PC-3 (cell line): ENCODE data around the gene CCNK. TPM values are rescaled to one million over a fixed set of nuclear protein-coding genes. Genes with fewer than 3 reads are reported as not detected.

ENCODE experiments used
- ATAC-seq: fragments of 200-7000 bp; cut with Tn5 transposase; 2 replicates; pipeline ENCODE4 v1.9.1; 2020; ENCODE audit warnings: mild to moderate bottlenecking, moderate library complexity
- BruUV-seq: library from RNA; stranded (reverse); fragments of 400-500 nt; replicated peaks from 2 replicates; lab custom pipeline; 2021; lab: Mats Ljungman, UMichigan
- CTCF ChIA-PET: fragments of 300-600 bp; sonication (Branson Sonifier 250); formaldehyde crosslinking; loops from one replicate; lab custom pipeline; 2022; ENCODE audit warnings: antibody characterized with exemption; lab: Charles Lee
- POLR2A ChIA-PET: fragments of 300-600 bp; sonication (Branson Sonifier 250); formaldehyde crosslinking; loops from one replicate; lab custom pipeline; 2022; ENCODE audit warnings: antibody characterized with exemption; ENCODE audit not compliant: unreplicated experiment; lab: Charles Lee
- DNase-seq: peaks from one replicate; pipeline ENCODE4 v3.0.0-alpha.2; 2015
- H2AFZ ChIP-seq: fragments of 300-600 bp; sonication (generic); 2 replicates; pipeline ENCODE4 v1.6.0; 2016; ENCODE audit warnings: antibody characterized with exemption, low read length
- H3F3A ChIP-seq: fragments of 300-600 bp; sonication (generic); one replicate; pipeline ENCODE4 v1.6.0; 2017; ENCODE audit warnings: antibody characterized with exemption, low read length, control low read depth, mild to moderate bottlenecking; ENCODE audit not compliant: unreplicated experiment
- H3K27ac ChIP-seq: fragments of 300-600 bp; sonication (generic); 2 replicates; pipeline ENCODE4 v1.5.1; 2016; ENCODE audit warnings: mild to moderate bottlenecking, low read length
- H3K27me3 ChIP-seq: fragments of 300-600 bp; sonication (generic); 2 replicates; pipeline ENCODE4 v1.6.1; 2016; ENCODE audit warnings: low read length, mixed read lengths
- H3K36me3 ChIP-seq: fragments of 300-600 bp; sonication (generic); 2 replicates; pipeline ENCODE4 v1.6.1; 2016; ENCODE audit warnings: low read depth, mixed run types, low read length, mixed read lengths
- H3K4me1 ChIP-seq: fragments of 300-600 bp; sonication (generic); 2 replicates; pipeline ENCODE4 v1.5.1; 2016; ENCODE audit warnings: low read length; ENCODE audit not compliant: insufficient read depth
- H3K4me2 ChIP-seq: fragments of 300-600 bp; sonication (generic); 2 replicates; pipeline ENCODE4 v1.6.0; 2016; ENCODE audit warnings: low read length
- H3K4me3 ChIP-seq: fragments of 300-600 bp; sonication (generic); 2 replicates; pipeline ENCODE4 v1.5.1; 2016; ENCODE audit warnings: mild to moderate bottlenecking, low read length, mixed read lengths
- H3K79me2 ChIP-seq: fragments of 300-600 bp; sonication (generic); 2 replicates; pipeline ENCODE4 v1.6.1; 2017; ENCODE audit warnings: low read length, mixed read lengths
- H3K9ac ChIP-seq: fragments of 300-600 bp; sonication (generic); 2 replicates; pipeline ENCODE4 v1.6.0; 2016; ENCODE audit warnings: mild to moderate bottlenecking, low read length
- H3K9me2 ChIP-seq: fragments of 300-600 bp; sonication (generic); replicated peaks from 2 replicates; pipeline ENCODE4 v1.6.1; 2016; ENCODE audit warnings: mixed run types, low read length, mixed read lengths
- H3K9me3 ChIP-seq: fragments of 300-600 bp; sonication (generic); 2 replicates; pipeline ENCODE4 v1.6.1; 2016; ENCODE audit warnings: low read length, mixed read lengths
- H4K20me1 ChIP-seq: fragments of 300-600 bp; sonication (generic); 2 replicates; pipeline ENCODE4 v1.6.1; 2016; ENCODE audit warnings: low read length, mixed read lengths
- CTCF ChIP-seq: fragments of 300-600 bp; sonication (generic); conservative IDR thresholded peaks from 2 replicates; pipeline ENCODE4 v1.5.1; 2017; ENCODE audit warnings: antibody characterized with exemption, low read depth, mild to moderate bottlenecking, low read length
- EZH2 ChIP-seq: fragments of 300-600 bp; sonication (generic); IDR thresholded peaks from one replicate; pipeline ENCODE4 v1.6.1; 2017; ENCODE audit warnings: antibody characterized with exemption, mild to moderate bottlenecking, low read length; ENCODE audit not compliant: unreplicated experiment
- EZH2phosphoT487 ChIP-seq: fragments of 300-600 bp; sonication (generic); IDR thresholded peaks from 2 replicates; pipeline ENCODE4 v1.6.1; 2018; ENCODE audit warnings: mild to moderate bottlenecking, antibody characterized with exemption, low read length, borderline replicate concordance
- intact Hi-C: fragments of 100-400 bp; cut with micrococcal nuclease; formaldehyde crosslinking; loops from 2 replicates; pipeline ENCODE4 v1.9.0; 2023
- total RNA-seq: library from RNA; depleted of rRNA; stranded (reverse); fragments of >200 nt; gene quantifications from 2 replicates; pipeline ENCODE4 v1.2.3, GENCODE V29; 2014

Gene CCNK
- total RNA-seq, 1 experiment from 2014 or later: 26.2 TPM

- Histone ChIP-seq H3K4me2 (no peak overlapping the region), H3K4me3 (no peak overlapping the region), H3K27ac (no peak overlapping the region), H3K9ac (no peak overlapping the region), H3K4me1 (peaks cover 11% of the 10 kb centered on the region), H3K9me3 (no peaks in the 10 kb centered on the region), H2AFZ (no peak overlapping the region), H3K27me3 (no peaks in the 10 kb centered on the region), H3K9me2 (no peaks in the 10 kb centered on the region), H4K20me1 (peaks cover 11% of the 10 kb centered on the region; the same call in 1 of the 2 replicates), H3K36me3 (no peaks in the 10 kb centered on the region), H3F3A (no peaks in the 10 kb centered on the region), H3K79me2 (peaks cover 71% of the 10 kb centered on the region)
- intact Hi-C loops: no loop called here
- ChIA-PET POLR2A (no interaction called here), CTCF (no interaction called here)
- ATAC-seq (no peak), DNase-seq (no peak)
- BruUV-seq: no TSS peak
- TF ChIP-seq EZH2phosphoT487 (no peak), EZH2 (no peak), CTCF (no peak)
These were observed 53.7 kb downstream of the CCNK start for GRCh38 chr14:99534863-99535262.

GRCh38 chr14:99535448-99535847, 54.2 kb downstream of the CCNK start:
- POLR2A ChIA-PET: no interaction called here
- H3K9me2 ChIP-seq: no peaks in the 10 kb centered on the region
- CTCF ChIA-PET: no interaction called here
- no peak for ATAC-seq
- H3K9ac ChIP-seq: no peak overlapping the region
- peaks cover 11% of the 10 kb centered on the region for H3K4me1 ChIP-seq
- H3K36me3 ChIP-seq: no peaks in the 10 kb centered on the region
- no peak overlapping the region for H3K27ac ChIP-seq
- TF ChIP-seq EZH2 (no peak), CTCF (no peak), EZH2phosphoT487 (no peak)
- DNase-seq: no peak
- no TSS peak for BruUV-seq
- no peak overlapping the region for H3K4me3 ChIP-seq
- no peak overlapping the region for H3K4me2 ChIP-seq
- no peaks in the 10 kb centered on the region for H3K27me3 ChIP-seq
- intact Hi-C loops: no loop called here
- peaks cover 11% of the 10 kb centered on the region; the same call in 1 of the 2 replicates for H4K20me1 ChIP-seq
- no peaks in the 10 kb centered on the region for H3F3A ChIP-seq
- peaks cover 76% of the 10 kb centered on the region for H3K79me2 ChIP-seq
- H2AFZ ChIP-seq: no peak overlapping the region
- H3K9me3 ChIP-seq: no peaks in the 10 kb centered on the region

GRCh38 chr14:99535908-99536778, 54.9 kb downstream of the CCNK start:
- no peaks in the 10 kb centered on the region for H3K9me3 ChIP-seq
- peaks cover 11% of the 10 kb centered on the region for H3K4me1 ChIP-seq
- DNase-seq (no peak), ATAC-seq (no peak)
- no peak for TF ChIP-seq EZH2
- no peak for TF ChIP-seq EZH2phosphoT487
- no peak for TF ChIP-seq CTCF
- H4K20me1 ChIP-seq: peaks cover 13% of the 10 kb centered on the region; the same call in 1 of the 2 replicates
- no peak overlapping the region for H3K9ac ChIP-seq
- H3K27me3 ChIP-seq: no peaks in the 10 kb centered on the region
- intact Hi-C loops: no loop called here
- H2AFZ ChIP-seq: no peak overlapping the region
- H3K36me3 ChIP-seq: no peaks in the 10 kb centered on the region
- peaks cover 76% of the 10 kb centered on the region for H3K79me2 ChIP-seq
- no peak overlapping the region for H3K27ac ChIP-seq
- ChIA-PET CTCF (no interaction called here), POLR2A (interaction anchor here (0.7 kb wide), 1 partner anchor 285 kb away, joined by 3 read pairs; no protein-coding TSS in a partner anchor)
- BruUV-seq: no TSS peak
- no peak overlapping the region for H3K4me3 ChIP-seq
- no peaks in the 10 kb centered on the region for H3F3A ChIP-seq
- no peak overlapping the region for H3K4me2 ChIP-seq
- H3K9me2 ChIP-seq: no peaks in the 10 kb centered on the region
